Gastroesophageal sphincter (tissue), 4 donors: ENCODE results near the gene RALGAPB. TPM values are rescaled to one million over a fixed set of nuclear protein-coding genes. Genes with fewer than 3 reads are reported as not detected.
"Not testable (repeated sequence)": the region's sequence is repeated elsewhere in the genome, so short reads cannot be mapped to it uniquely, and the experiment has no call there.

Source experiments
- ATAC-seq: fragments of 150-250 bp; one replicate; pipeline ENCODE4 v1.9.1; 2016; ENCODE audit warnings: mild to moderate bottlenecking, moderate library complexity
- H3K27ac ChIP-seq, 4 donors: fragments of 200-600 bp; sonication (generic) in 3 of 4; 1 replicate in 3 of 4; 2 replicates in 1 of 4; pipeline ENCODE4 v1.5.1; 2016 to 2019
- H3K27me3 ChIP-seq: fragments of 200-600 bp; sonication (generic); one replicate; pipeline ENCODE4 v1.5.1; 2019
- H3K36me3 ChIP-seq, 2 donors: fragments of 200-600 bp; sonication (generic); one replicate each; pipeline ENCODE4 v1.5.1; 2019; ENCODE audit warnings: control low read depth in 1 of 2
- H3K4me1 ChIP-seq, 3 donors: fragments of 200-600 bp; sonication (generic); 1 replicate in 2 of 3; 2 replicates in 1 of 3; pipeline ENCODE4 v1.5.1; 2016 to 2019; ENCODE audit warnings: control low read depth in 2 of 3
- H3K4me3 ChIP-seq, 2 donors: fragments of 200-600 bp; sonication (generic); one replicate each; pipeline ENCODE4 v1.5.1; 2019; ENCODE audit warnings: mild to moderate bottlenecking in 1 of 2, moderate library complexity in 1 of 2
- H3K9me3 ChIP-seq, 3 donors: fragments of 200-600 bp; sonication (generic); one replicate each; pipeline ENCODE4 v1.5.1; 2017 to 2019; ENCODE audit warnings: control low read depth in 2 of 3
- CTCF ChIP-seq, 4 experiments: fragments of 200-600 bp in 2 of 4; fragments of 450-650 bp in 2 of 4; sonication (generic) in 1 of 4; IDR thresholded peaks; one replicate each; pipeline ENCODE4 v1.5.1; 2017 to 2019; ENCODE audit warnings: antibody characterized with exemption in 4 of 4, mild to moderate bottlenecking in 2 of 4, moderate library complexity in 2 of 4
- EP300 ChIP-seq: sonication (generic); formaldehyde crosslinking; IDR thresholded peaks from one replicate; pipeline ENCODE4 v1.6.1; 2017; ENCODE audit warnings: antibody characterized with exemption, mild to moderate bottlenecking
- POLR2A ChIP-seq, 2 donors: fragments of 450-650 bp; IDR thresholded peaks; one replicate each; pipeline ENCODE4 v1.6.1; 2017; ENCODE audit warnings: antibody characterized with exemption in 2 of 2, mild to moderate bottlenecking in 2 of 2, moderate library complexity in 1 of 2
- POLR2AphosphoS5 ChIP-seq: sonication (generic); formaldehyde crosslinking; IDR thresholded peaks from one replicate; pipeline ENCODE4 v1.6.1; 2017; ENCODE audit warnings: antibody characterized with exemption
- WGBS, 2 donors: methylation state at CpG; one replicate each; pipeline ENCODE4 v1.1.5; 2018; ENCODE audit warnings: low coverage in 1 of 2; 5-methylcytosine and 5-hydroxymethylcytosine counted together
- total RNA-seq, 4 donors: library from RNA; depleted of rRNA; stranded (reverse); fragments of >200 nt; gene quantifications; one replicate each; pipeline ENCODE4 v1.1.0, GENCODE V29; 2016

Gene RALGAPB
- total RNA-seq, 4 donors from 2014 or later = 26.0 to 42.3 (median 36.0) TPM

DNA sequence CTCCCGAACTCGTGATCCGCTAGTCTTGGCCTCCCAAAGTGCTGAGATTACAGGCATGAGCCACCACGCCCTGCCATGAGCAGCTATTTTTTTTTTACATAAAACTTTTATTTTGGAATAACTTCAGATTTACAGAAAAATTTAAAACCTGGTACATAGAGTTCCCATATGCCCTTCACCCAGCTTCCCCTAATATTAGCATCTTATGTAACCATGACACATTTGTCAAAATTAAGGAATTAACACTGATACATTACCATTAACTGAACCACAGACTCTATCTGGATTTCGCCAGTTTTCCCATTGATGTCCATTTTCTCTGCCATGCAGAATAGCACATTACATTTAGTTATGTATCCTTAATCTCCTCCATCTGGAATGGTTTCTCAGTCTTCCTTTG is 14.3 kb upstream of the RALGAPB start:
- WGBS, 2 donors = 86 to 91% methylated on average over 5 of the region's 5 CpGs
- H3K9me3 ChIP-seq = no peaks in the 10 kb centered on the region
- peaks cover 6% of the 10 kb centered on the region for H3K27me3 ChIP-seq
- no peak for TF ChIP-seq POLR2A (IDR thresholded peaks at IDR 0.05)
- TF ChIP-seq POLR2AphosphoS5 = no peak
- no peak for TF ChIP-seq CTCF (IDR thresholded peaks at IDR 0.05)
- no peak for TF ChIP-seq EP300
- ATAC-seq = no peak
- no peak overlapping the region for H3K4me3 ChIP-seq
- H3K36me3 ChIP-seq = no peaks in the 10 kb centered on the region
- no peak overlapping the region for H3K27ac ChIP-seq
- no peaks in the 10 kb centered on the region for H3K4me1 ChIP-seq

- Histone ChIP-seq H3K27me3 (peaks cover 6% of the 10 kb centered on the region), H3K9me3 (no peaks in the 10 kb centered on the region), H3K36me3 (no peaks in the 10 kb centered on the region), H3K4me1 (no peaks in the 10 kb centered on the region), H3K4me3 (no peak overlapping the region), H3K27ac (no peak overlapping the region)
- 26 to 51% methylated on average over 3 to 5 of the region's 5 CpGs for WGBS, 2 donors
- no peak for TF ChIP-seq CTCF (IDR thresholded peaks at IDR 0.05)
- no peak for TF ChIP-seq EP300
- TF ChIP-seq POLR2A (IDR thresholded peaks at IDR 0.05) = no peak
- no peak for TF ChIP-seq POLR2AphosphoS5
- ATAC-seq = peak; percentile 41
Observed at GRCh38 chr20:38460040-38460623, 12.5 kb upstream of the RALGAPB start.

DNA sequence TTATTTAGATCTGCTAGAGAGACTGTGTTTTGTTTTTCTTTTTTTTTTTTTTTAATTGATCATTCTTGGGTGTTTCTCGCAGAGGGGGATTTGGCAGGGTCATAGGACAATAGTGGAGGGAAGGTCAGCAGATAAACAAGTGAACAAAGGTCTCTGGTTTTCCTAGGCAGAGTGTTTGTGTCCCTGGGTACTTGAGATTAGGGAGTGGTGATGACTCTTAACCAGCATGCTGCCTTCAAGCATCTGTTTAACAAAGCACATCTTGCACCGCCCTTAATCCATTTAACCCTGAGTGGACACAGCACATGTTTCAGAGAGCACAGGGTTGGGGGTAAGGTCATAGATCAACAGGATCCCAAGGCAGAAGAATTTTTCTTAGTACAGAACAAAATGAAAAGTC is 12.0 kb upstream of the RALGAPB start:
- H3K4me3 ChIP-seq, H3K9me3 ChIP-seq, H3K27me3 ChIP-seq, ATAC-seq, H3K4me1 ChIP-seq, H3K36me3 ChIP-seq, H3K27ac ChIP-seq: not testable (repeated sequence)
- no CpG with 5 or more reads among the region's 2 CpGs for WGBS, 2 donors

GRCh38 chr20:38461167-38461566 is 11.5 kb upstream of the RALGAPB start:
- not testable (repeated sequence) for H3K27me3 ChIP-seq, H3K4me1 ChIP-seq, H3K27ac ChIP-seq, H3K4me3 ChIP-seq, H3K36me3 ChIP-seq, H3K9me3 ChIP-seq, ATAC-seq
- WGBS, 2 donors = no CpG with 5 or more reads among the region's 33 CpGs

GRCh38 chr20:38461569-38461968 is 11.1 kb upstream of the RALGAPB start:
- ATAC-seq = not testable (repeated sequence)
- WGBS, 2 donors = no CpG with 5 or more reads among the region's 30 CpGs

GRCh38 chr20:38466171-38466570 is 6.5 kb upstream of the RALGAPB start:
- no peaks in the 10 kb centered on the region for H3K9me3 ChIP-seq
- no peaks in the 10 kb centered on the region for H3K27me3 ChIP-seq
- no peaks in the 10 kb centered on the region for H3K36me3 ChIP-seq
- H3K4me3 ChIP-seq = no peak overlapping the region
- H3K4me1 ChIP-seq = no peaks in the 10 kb centered on the region
- WGBS, 2 donors = 48 to 50% methylated on average over 1 to 2 of the region's 2 CpGs
- TF ChIP-seq POLR2A (IDR thresholded peaks at IDR 0.05) (no peak), EP300 (no peak), POLR2AphosphoS5 (no peak), CTCF (IDR thresholded peaks at IDR 0.05) (no peak)
- ATAC-seq = no peak
- H3K27ac ChIP-seq = no peak overlapping the region

More at GRCh38 chr20:38461569-38461968, 11.1 kb upstream of the RALGAPB start:
- H3K27me3 ChIP-seq, H3K36me3 ChIP-seq, H3K4me1 ChIP-seq, H3K27ac ChIP-seq, H3K9me3 ChIP-seq, H3K4me3 ChIP-seq: not testable (repeated sequence)
